GM23338 (cell line): ENCODE data around the gene XIRP2.

Experiments
- CREB1 ChIP-seq: fragments of 250-450 bp; sonication (Bioruptor Pico); IDR thresholded peaks from 2 replicates; pipeline ENCODE4 v1.5.0; 2020; ENCODE audit warnings: low read depth, mild to moderate bottlenecking, moderate library complexity
- CTCF ChIP-seq, 2 experiments: fragments of 200-600 bp in 1 of 2; sonication (generic) in 1 of 2; conservative IDR thresholded peaks; 2 replicates each; pipeline versions ENCODE4 v1.5.1 to v1.6.1; 2016 to 2017; ENCODE audit warnings: antibody characterized with exemption in 2 of 2, low read depth in 2 of 2, mild to moderate bottlenecking in 2 of 2, moderate library complexity in 1 of 2
- EZH2 ChIP-seq: fragments of 200-600 bp; sonication (generic); IDR thresholded peaks from one replicate; pipeline ENCODE4 v1.8.0; 2017; ENCODE audit warnings: antibody characterized with exemption, mild to moderate bottlenecking, low read depth; ENCODE audit not compliant: unreplicated experiment
- EZH2phosphoT487 ChIP-seq: fragments of 200-600 bp; sonication (generic); IDR thresholded peaks from one replicate; pipeline ENCODE4 v1.8.1; 2018; ENCODE audit warnings: antibody characterized with exemption; ENCODE audit not compliant: unreplicated experiment
- POLR2AphosphoS5 ChIP-seq: IDR thresholded peaks from 2 replicates; pipeline ENCODE4 v1.6.1; 2016; ENCODE audit warnings: antibody characterized with exemption, low read depth
- REST ChIP-seq: IDR thresholded peaks from one replicate; pipeline ENCODE4 v1.6.1; 2018; ENCODE audit warnings: antibody characterized with exemption; ENCODE audit not compliant: unreplicated experiment
- STAT1 ChIP-seq: IDR thresholded peaks from one replicate; pipeline ENCODE4 v1.6.1; 2016; ENCODE audit warnings: antibody characterized with exemption; ENCODE audit not compliant: unreplicated experiment

GRCh38 chr2:167187049-167187727, 298.9 kb downstream of the XIRP2 start:
- TF ChIP-seq CTCF (conservative IDR thresholded peaks at IDR 0.05; ENCODE audit: low read depth in 2 of 2) (no peak), STAT1 (no peak), REST (no peak), EZH2 (no peak), POLR2AphosphoS5 (no peak), EZH2phosphoT487 (no peak), CREB1 (no peak)
